SU-DHL-6 (cell line): Measurements from ENCODE around the gene NXT1.

Experiments
- H2AFZ ChIP-seq: fragments of 200-600 bp; sonication (generic); 2 replicates; pipeline ENCODE4 v1.6.1; 2014; ENCODE audit warnings: low read depth, mild to moderate bottlenecking, moderate library complexity, mixed read lengths, antibody characterized with exemption, low read length; ENCODE audit not compliant: severe bottlenecking
- H3F3A ChIP-seq: fragments of 200-600 bp; shearing (Covaris generic); 2 replicates; pipeline ENCODE4 v1.6.0; 2016; ENCODE audit warnings: antibody characterized with exemption, mild to moderate bottlenecking; ENCODE audit not compliant: insufficient read depth
- H3K27ac ChIP-seq: fragments of 200-600 bp; sonication (generic); 2 replicates; pipeline ENCODE4 v1.5.1; 2016; ENCODE audit warnings: low read depth, mild to moderate bottlenecking, low read length, moderate library complexity, mixed read lengths
- H3K27me3 ChIP-seq: fragments of 200-600 bp; sonication (generic), shearing (Covaris generic); 2 replicates; pipeline ENCODE4 v1.6.0; 2014; ENCODE audit warnings: mild to moderate bottlenecking, low read length
- H3K36me3 ChIP-seq: fragments of 200-600 bp; sonication (generic); 2 replicates; pipeline ENCODE4 v1.6.1; 2014; ENCODE audit warnings: mild to moderate bottlenecking, low read length, mixed read lengths
- H3K4me2 ChIP-seq: fragments of 300-600, 200-600 bp; shearing (Covaris generic), sonication (generic); 2 replicates; pipeline ENCODE4 v1.6.0; 2014; ENCODE audit warnings: low read length, low read depth, mild to moderate bottlenecking; ENCODE audit not compliant: poor library complexity, severe bottlenecking
- H3K4me3 ChIP-seq: fragments of 200-600 bp; sonication (generic); 2 replicates; pipeline ENCODE4 v1.5.1; 2014; ENCODE audit warnings: antibody characterized with exemption, low read length, mild to moderate bottlenecking, mixed read lengths; ENCODE audit not compliant: insufficient read depth, poor library complexity, severe bottlenecking
- H3K79me2 ChIP-seq: fragments of 200-600 bp; sonication (generic); 2 replicates; pipeline ENCODE4 v1.6.1; 2014; ENCODE audit warnings: mild to moderate bottlenecking, low read length, moderate library complexity; ENCODE audit not compliant: insufficient read depth
- H3K9ac ChIP-seq: fragments of 200-600 bp; sonication (generic); 2 replicates; pipeline ENCODE4 v1.7.0; 2014; ENCODE audit warnings: mild to moderate bottlenecking, low read length
- H3K9me2 ChIP-seq: fragments of 200-600 bp; sonication (generic); replicated peaks from 2 replicates; pipeline ENCODE4 v1.6.1; 2014; ENCODE audit warnings: low read length; ENCODE audit not compliant: insufficient read depth
- H3K9me3 ChIP-seq: fragments of 200-600 bp; sonication (generic); 2 replicates; pipeline ENCODE4 v1.6.1; 2014; ENCODE audit warnings: low read length, mixed read lengths; ENCODE audit not compliant: insufficient read depth
- H4K20me1 ChIP-seq: fragments of 200-600 bp; sonication (generic); 2 replicates; pipeline ENCODE4 v1.6.1; 2014; ENCODE audit warnings: low read depth, mild to moderate bottlenecking, antibody characterized with exemption, low read length, moderate library complexity, mixed read lengths
- EZH2phosphoT487 ChIP-seq: fragments of 200-600 bp; sonication (generic), shearing (Covaris generic); conservative IDR thresholded peaks from 2 replicates; pipeline ENCODE4 v1.6.1; 2018; ENCODE audit warnings: mild to moderate bottlenecking, antibody characterized with exemption, low read length, moderate library complexity, mixed read lengths
- TF ChIP-seq, protein P1 (sequence below): fragments of 200-600 bp; sonication (generic); IDR thresholded peaks from one replicate; pipeline ENCODE4 v1.5.1; 2017; ENCODE audit warnings: antibody characterized with exemption, mild to moderate bottlenecking, low read length, moderate library complexity; ENCODE audit not compliant: insufficient read depth, poor library complexity, severe bottlenecking

Gene NXT1

DNA sequence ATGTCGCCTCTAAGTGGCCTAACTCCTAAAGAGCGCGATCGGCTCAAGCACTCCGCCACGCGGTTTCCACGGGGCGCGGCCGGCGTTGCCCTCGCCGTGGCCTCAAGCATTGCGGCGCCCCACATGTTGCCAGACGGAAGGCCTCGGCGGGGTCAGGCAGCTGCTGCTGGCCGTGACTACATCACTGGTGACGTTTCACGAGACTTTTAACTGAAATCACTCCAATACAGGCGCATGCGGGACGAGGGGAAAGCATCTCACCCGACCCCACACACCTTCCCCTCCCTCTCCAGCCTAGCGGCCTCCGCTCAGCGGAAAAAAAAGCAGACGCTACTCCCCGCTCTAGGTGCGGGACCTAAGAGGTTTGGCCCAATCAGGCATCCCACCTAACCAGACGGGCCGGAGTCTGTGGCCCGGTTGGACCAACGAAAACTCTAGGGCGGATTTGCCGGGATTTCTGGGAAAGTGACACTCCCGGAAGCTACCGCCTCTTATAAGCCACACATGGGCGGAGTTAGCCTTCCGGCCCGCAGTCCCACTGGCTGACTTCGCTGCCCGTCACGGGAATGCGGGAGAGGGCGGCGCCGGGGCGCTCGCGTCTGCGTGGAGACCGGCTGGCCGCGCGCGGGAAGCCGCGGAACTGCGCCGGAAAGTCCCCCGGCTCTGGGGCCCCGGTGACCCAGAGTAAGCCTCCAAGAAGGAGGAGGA, at the start of gene NXT1:
Gene NXT1, plus strand, starts transcription at position 596 of the 708 bp plus-strand sequence. CDS start 3,251 bp downstream, outside the sequence.
- H3K27ac ChIP-seq: peak within 1 kb of the TSS; percentile 91
- H3K9me2 ChIP-seq: no peaks in the 10 kb centered on the region
- peaks cover 7% of the 10 kb centered on the region; the same call in 1 of the 2 replicates for H3F3A ChIP-seq
- H3K36me3 ChIP-seq: no peaks in the 10 kb centered on the region
- H3K4me2 ChIP-seq: peak within 1 kb of the TSS; percentile 88
- H3K79me2 ChIP-seq: peaks cover 34% of the 10 kb centered on the region
- peak within 1 kb of the TSS; percentile 91 for H2AFZ ChIP-seq
- no peak for TF ChIP-seq EZH2phosphoT487
- TF ChIP-seq, protein P1, sequence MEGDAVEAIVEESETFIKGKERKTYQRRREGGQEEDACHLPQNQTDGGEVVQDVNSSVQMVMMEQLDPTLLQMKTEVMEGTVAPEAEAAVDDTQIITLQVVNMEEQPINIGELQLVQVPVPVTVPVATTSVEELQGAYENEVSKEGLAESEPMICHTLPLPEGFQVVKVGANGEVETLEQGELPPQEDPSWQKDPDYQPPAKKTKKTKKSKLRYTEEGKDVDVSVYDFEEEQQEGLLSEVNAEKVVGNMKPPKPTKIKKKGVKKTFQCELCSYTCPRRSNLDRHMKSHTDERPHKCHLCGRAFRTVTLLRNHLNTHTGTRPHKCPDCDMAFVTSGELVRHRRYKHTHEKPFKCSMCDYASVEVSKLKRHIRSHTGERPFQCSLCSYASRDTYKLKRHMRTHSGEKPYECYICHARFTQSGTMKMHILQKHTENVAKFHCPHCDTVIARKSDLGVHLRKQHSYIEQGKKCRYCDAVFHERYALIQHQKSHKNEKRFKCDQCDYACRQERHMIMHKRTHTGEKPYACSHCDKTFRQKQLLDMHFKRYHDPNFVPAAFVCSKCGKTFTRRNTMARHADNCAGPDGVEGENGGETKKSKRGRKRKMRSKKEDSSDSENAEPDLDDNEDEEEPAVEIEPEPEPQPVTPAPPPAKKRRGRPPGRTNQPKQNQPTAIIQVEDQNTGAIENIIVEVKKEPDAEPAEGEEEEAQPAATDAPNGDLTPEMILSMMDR: no peak
- H3K9ac ChIP-seq: peak within 1 kb of the TSS; percentile 98
- H3K27me3 ChIP-seq: no peaks in the 10 kb centered on the region
- peak within 1 kb of the TSS; percentile 83 for H3K4me3 ChIP-seq
- H3K9me3 ChIP-seq: no peaks in the 10 kb centered on the region
- peaks cover 17% of the 10 kb centered on the region; the same call in 1 of the 2 replicates for H4K20me1 ChIP-seq

DNA sequence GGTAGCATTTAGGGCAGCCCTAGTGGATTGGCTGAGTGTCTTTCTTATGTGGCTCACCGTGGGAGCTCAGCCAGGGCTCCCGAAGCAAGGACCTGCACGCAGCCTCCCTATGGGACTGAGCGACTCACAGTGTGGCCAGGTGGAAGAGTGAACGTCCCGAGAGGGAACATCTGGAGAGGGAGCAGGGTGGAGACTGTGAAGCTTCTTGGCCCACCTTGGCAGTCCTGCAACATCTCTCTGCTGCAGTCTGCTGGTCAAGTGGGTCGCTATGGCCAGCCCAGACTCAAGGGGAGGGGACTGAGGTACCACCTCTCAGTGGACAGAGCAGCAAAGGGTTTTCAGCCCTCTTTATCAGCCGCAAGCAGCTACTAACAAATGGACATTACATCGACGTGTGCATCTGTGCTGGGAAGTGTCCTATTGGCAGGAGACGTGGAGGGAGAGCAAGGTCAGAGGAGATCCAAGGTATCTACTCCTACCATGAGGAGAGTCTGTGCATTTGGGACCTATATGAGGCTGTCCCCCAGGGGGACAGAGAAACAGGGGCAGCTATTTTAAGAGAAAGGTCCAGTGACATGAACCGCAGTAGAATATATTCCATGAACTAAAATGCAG, 49.0 kb upstream of the NXT1 start:
- H3K9ac ChIP-seq: no peak overlapping the region

DNA sequence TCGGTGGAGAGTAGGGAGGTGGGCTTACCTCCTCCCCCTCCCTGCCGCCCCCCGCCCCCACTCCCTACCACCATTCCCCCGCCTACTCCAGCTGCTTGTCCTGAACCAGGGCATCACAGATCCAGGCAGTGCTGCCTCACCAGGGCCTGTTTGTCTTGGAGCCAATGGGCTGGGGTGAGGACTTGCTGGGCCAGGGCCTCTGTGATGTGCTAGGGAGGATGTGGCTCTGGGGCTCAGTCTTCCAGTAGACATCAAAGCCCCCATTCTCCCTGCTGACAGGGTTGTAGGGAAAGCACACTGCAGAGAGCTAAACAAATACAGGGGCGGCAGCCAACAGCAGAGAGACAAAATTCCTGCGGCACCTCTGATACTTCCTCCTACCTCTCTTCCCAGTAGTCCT, 48.2 kb upstream of the NXT1 start:
- H3K9ac ChIP-seq: no peak overlapping the region
- no peaks in the 10 kb centered on the region for H4K20me1 ChIP-seq
- no peak overlapping the region for H3K4me2 ChIP-seq
- H3K27ac ChIP-seq: no peak overlapping the region
- H3K79me2 ChIP-seq: no peaks in the 10 kb centered on the region
- no peaks in the 10 kb centered on the region for H3F3A ChIP-seq
- no peaks in the 10 kb centered on the region for H3K27me3 ChIP-seq
- H3K9me2 ChIP-seq: no peaks in the 10 kb centered on the region
- no peak overlapping the region for H3K4me3 ChIP-seq
- TF ChIP-seq EZH2phosphoT487: no peak
- TF ChIP-seq, protein P1: no peak
- no peaks in the 10 kb centered on the region for H3K9me3 ChIP-seq
- no peak overlapping the region for H2AFZ ChIP-seq
- no peaks in the 10 kb centered on the region for H3K36me3 ChIP-seq

More for the DNA sequence above, 49.0 kb upstream of the NXT1 start:
- no peak overlapping the region for H2AFZ ChIP-seq
- no peaks in the 10 kb centered on the region for H3K27me3 ChIP-seq
- H3F3A ChIP-seq: no peaks in the 10 kb centered on the region
- no peaks in the 10 kb centered on the region for H4K20me1 ChIP-seq
- no peaks in the 10 kb centered on the region for H3K36me3 ChIP-seq
- H3K79me2 ChIP-seq: no peaks in the 10 kb centered on the region
- no peak overlapping the region for H3K4me3 ChIP-seq
- H3K9me2 ChIP-seq: no peaks in the 10 kb centered on the region
- TF ChIP-seq EZH2phosphoT487: no peak
- TF ChIP-seq, protein P1: no peak
- H3K4me2 ChIP-seq: no peak overlapping the region
- H3K27ac ChIP-seq: no peak overlapping the region
- no peaks in the 10 kb centered on the region for H3K9me3 ChIP-seq
